HepG2 (cell line): ENCODE results near the gene SLC2A8. TPM values are rescaled to one million over a fixed set of nuclear protein-coding genes. Genes with fewer than 3 reads are reported as not detected.
A peak's percentile ranks its signal among the peaks of the same experiment; 100 is the strongest.

Experiments
- CREBL2 ChIP-seq: sonication (generic); formaldehyde crosslinking; IDR thresholded peaks from 2 replicates; pipeline ENCODE4 v1.8.1; 2023; ENCODE audit warnings: missing genetic modification reagents, mild to moderate bottlenecking, borderline replicate concordance
- ELF4 ChIP-seq: sonication (generic); formaldehyde crosslinking; IDR thresholded peaks from 2 replicates; pipeline ENCODE4 v1.5.0; 2020; ENCODE audit warnings: missing genetic modification reagents, mild to moderate bottlenecking, moderate library complexity, borderline replicate concordance
- FOXC1 ChIP-seq: sonication (generic); formaldehyde crosslinking; IDR thresholded peaks from 2 replicates; pipeline ENCODE4 v1.8.0; 2022; ENCODE audit warnings: mild to moderate bottlenecking, missing genetic modification reagents, borderline replicate concordance
- HDAC6 ChIP-seq: fragments of 200-600 bp; sonication (generic); IDR thresholded peaks from 2 replicates; pipeline ENCODE4 v1.7.0; 2017; ENCODE audit warnings: mild to moderate bottlenecking, antibody characterized with exemption, low read length, low read depth
- HNRNPUL1 ChIP-seq: fragments of 200-400 bp; formaldehyde crosslinking; IDR thresholded peaks from 2 replicates; pipeline ENCODE4 v1.6.1; 2017; ENCODE audit warnings: low read depth, mild to moderate bottlenecking, low read length, moderate library complexity
- KLF16 ChIP-seq, 2 experiments: sonication (generic) in 1 of 2; formaldehyde crosslinking in 1 of 2; IDR thresholded peaks; 2 replicates each; pipeline versions ENCODE4 v1.6.1 to v1.8.0; 2016 to 2023; ENCODE audit warnings: missing genetic modification reagents in 2 of 2, missing compliant biosample characterization in 1 of 2
- MED13 ChIP-seq: sonication (generic); formaldehyde crosslinking; IDR thresholded peaks from 2 replicates; pipeline ENCODE4 v1.5.0; 2020; ENCODE audit warnings: missing genetic modification reagents
- NFE2L2 ChIP-seq: fragments of 150-350 bp; IDR thresholded peaks from 2 replicates; pipeline ENCODE4 v1.6.1; 2014; ENCODE audit warnings: low read length
- NR2F2 ChIP-seq: IDR thresholded peaks from 2 replicates; pipeline ENCODE4 v1.6.1; 2012; ENCODE audit warnings: low read depth, inconsistent platforms, borderline replicate concordance
- RAD51 ChIP-seq: fragments of 450-650 bp; IDR thresholded peaks from 2 replicates; pipeline ENCODE4 v1.6.1; 2016; ENCODE audit warnings: borderline replicate concordance
- RCOR2 ChIP-seq: IDR thresholded peaks from 2 replicates; pipeline ENCODE4 v1.6.1; 2016; ENCODE audit warnings: missing biosample characterization, missing genetic modification reagents
- RELA ChIP-seq: sonication (generic); formaldehyde crosslinking; IDR thresholded peaks from 2 replicates; pipeline ENCODE4 v1.4.0; 2020; ENCODE audit warnings: missing genetic modification reagents
- RFX1 ChIP-seq: fragments of 450-650 bp; IDR thresholded peaks from 2 replicates; pipeline ENCODE4 v1.6.1; 2017
- SIX4 ChIP-seq: sonication (generic); formaldehyde crosslinking; IDR thresholded peaks from 2 replicates; pipeline ENCODE4 v1.4.0; 2020; ENCODE audit warnings: missing genetic modification reagents
- SMAD1 ChIP-seq: sonication (generic); formaldehyde crosslinking; IDR thresholded peaks from 2 replicates; pipeline ENCODE4 v1.4.0; 2020; ENCODE audit warnings: missing genetic modification reagents, low read depth, mild to moderate bottlenecking, borderline replicate concordance
- TFE3 ChIP-seq: IDR thresholded peaks from 2 replicates; pipeline ENCODE4 v1.6.1; 2016
- TRIM22 ChIP-seq: fragments of 450-650 bp; IDR thresholded peaks from 2 replicates; pipeline ENCODE4 v1.6.1; 2017
- ZFP36L1 ChIP-seq: sonication (generic); formaldehyde crosslinking; IDR thresholded peaks from 2 replicates; pipeline ENCODE4 v1.8.0; 2022; ENCODE audit warnings: mild to moderate bottlenecking, missing genetic modification reagents, moderate library complexity
- ZNF101 ChIP-seq: sonication (generic); formaldehyde crosslinking; IDR thresholded peaks from 2 replicates; pipeline ENCODE4 v1.4.0; 2020; ENCODE audit warnings: mild to moderate bottlenecking, low read depth, missing genetic modification reagents, borderline replicate concordance
- ZNF350 ChIP-seq: sonication (generic); formaldehyde crosslinking; IDR thresholded peaks from 2 replicates; pipeline ENCODE4 v1.4.0; 2020; ENCODE audit warnings: mild to moderate bottlenecking, low read depth, missing genetic modification reagents, borderline replicate concordance
- ZNF629 ChIP-seq: sonication (generic); formaldehyde crosslinking; conservative IDR thresholded peaks from 2 replicates; pipeline ENCODE4 v1.5.0; 2020; ENCODE audit warnings: missing genetic modification reagents
- ZNF768 ChIP-seq: sonication (generic); formaldehyde crosslinking; IDR thresholded peaks from 2 replicates; pipeline ENCODE4 v1.4.0; 2020; ENCODE audit warnings: missing genetic modification reagents
- ZNF839 ChIP-seq: sonication (generic); formaldehyde crosslinking; IDR thresholded peaks from 2 replicates; pipeline ENCODE4 v1.4.0; 2020; ENCODE audit warnings: missing genetic modification reagents, mild to moderate bottlenecking, borderline replicate concordance
- polyA plus RNA-seq, 8 experiments: library from polyadenylated mRNA; depleted of rRNA in 3 of 8; stranded (reverse) in 7 of 8; unstranded in 1 of 8; fragments of >200 nt; fragmentation: Illumina TruSeq in 4 of 8; extraction: Trizol in 4 of 8; gene quantifications; 2 replicates each; pipeline versions ENCODE4 v1.2.1 to v1.2.3, GENCODE V29; 2011 to 2016; ENCODE audit warnings: low read depth in 4 of 8, missing spikeins in 1 of 8, mixed read lengths in 1 of 8; ENCODE audit not compliant: insufficient read depth in 1 of 8
- total RNA-seq, 5 experiments: library from RNA; depleted of rRNA; stranded (reverse); fragments of >200 nt; fragmentation: Illumina TruSeq; extraction: Trizol; gene quantifications; 2 replicates each; pipeline ENCODE4 v1.2.3, GENCODE V29; 2016; ENCODE audit warnings: low read depth in 1 of 5
- TF ChIP-seq, protein P1 (sequence below): sonication (generic); formaldehyde crosslinking; IDR thresholded peaks from 2 replicates; pipeline ENCODE4 v1.4.0; 2020; ENCODE audit warnings: missing genetic modification reagents, borderline replicate concordance

The SLC2A8 gene
- total and polyA plus RNA-seq, 2 of the 13 experiments (the other 11 are each of a cell fraction or from before 2014, with no cell fraction given): 22.6 to 48.6 TPM

- TF ChIP-seq, protein P1, sequence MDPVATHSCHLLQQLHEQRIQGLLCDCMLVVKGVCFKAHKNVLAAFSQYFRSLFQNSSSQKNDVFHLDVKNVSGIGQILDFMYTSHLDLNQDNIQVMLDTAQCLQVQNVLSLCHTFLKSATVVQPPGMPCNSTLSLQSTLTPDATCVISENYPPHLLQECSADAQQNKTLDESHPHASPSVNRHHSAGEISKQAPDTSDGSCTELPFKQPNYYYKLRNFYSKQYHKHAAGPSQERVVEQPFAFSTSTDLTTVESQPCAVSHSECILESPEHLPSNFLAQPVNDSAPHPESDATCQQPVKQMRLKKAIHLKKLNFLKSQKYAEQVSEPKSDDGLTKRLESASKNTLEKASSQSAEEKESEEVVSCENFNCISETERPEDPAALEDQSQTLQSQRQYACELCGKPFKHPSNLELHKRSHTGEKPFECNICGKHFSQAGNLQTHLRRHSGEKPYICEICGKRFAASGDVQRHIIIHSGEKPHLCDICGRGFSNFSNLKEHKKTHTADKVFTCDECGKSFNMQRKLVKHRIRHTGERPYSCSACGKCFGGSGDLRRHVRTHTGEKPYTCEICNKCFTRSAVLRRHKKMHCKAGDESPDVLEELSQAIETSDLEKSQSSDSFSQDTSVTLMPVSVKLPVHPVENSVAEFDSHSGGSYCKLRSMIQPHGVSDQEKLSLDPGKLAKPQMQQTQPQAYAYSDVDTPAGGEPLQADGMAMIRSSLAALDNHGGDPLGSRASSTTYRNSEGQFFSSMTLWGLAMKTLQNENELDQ (CRISPR knock-in tag): no peak
- TF ChIP-seq RELA (CRISPR knock-in tag): 0 out of 2 replicates have a peak, but pooled peaks have one; percentile 58
- peak; percentile 93; the same call in 1 of the 2 replicates for TF ChIP-seq SMAD1 (CRISPR knock-in tag)
- no peak for TF ChIP-seq HNRNPUL1
- 0 out of 2 replicates have a peak, but pooled peaks have one; percentile 38 for TF ChIP-seq ZNF768 (CRISPR knock-in tag)
- TF ChIP-seq FOXC1 (CRISPR knock-in tag): peak; percentile 20; the same call in 1 of the 2 replicates
- no peak for TF ChIP-seq NR2F2
- no peak for TF ChIP-seq NFE2L2
- no peak for TF ChIP-seq RAD51
- peak; percentile 85; the same call in 1 of the 2 replicates for TF ChIP-seq ZNF101 (CRISPR knock-in tag)
- 0 out of 2 replicates have a peak, but pooled peaks have one; percentile 29 for TF ChIP-seq MED13 (CRISPR knock-in tag)
- no peak for TF ChIP-seq HDAC6
- TF ChIP-seq TRIM22: no peak
- TF ChIP-seq ELF4 (CRISPR knock-in tag): peak; percentile 84; the same call in 1 of the 2 replicates
- TF ChIP-seq ZNF629: peak; percentile 24; the same call in 1 of the 2 replicates
- TF ChIP-seq SIX4: peak; percentile 57
- TF ChIP-seq TFE3 (CRISPR knock-in tag): peak; percentile 32; the same call in 1 of the 2 replicates
- TF ChIP-seq ZFP36L1 (CRISPR knock-in tag): peak; percentile 77
- peak in 1 of 2 experiments; percentile 73; a peak in 2 of 4 replicates for TF ChIP-seq KLF16 (CRISPR knock-in tag; IDR thresholded peaks at IDR 0.05)
- TF ChIP-seq CREBL2 (CRISPR knock-in tag): no peak
- TF ChIP-seq ZNF350 (CRISPR knock-in tag): peak; percentile 92
- no peak for TF ChIP-seq RCOR2 (CRISPR knock-in tag)
- TF ChIP-seq RFX1: no peak
- TF ChIP-seq ZNF839 (CRISPR knock-in tag): no peak
Observed at GRCh38 chr9:127450830-127451607, 54.0 kb downstream of the SLC2A8 start, which contains the start of the genes LRSAM1 and RPL12 (continued).
